KMS-11 (cell line): Measurements from ENCODE around the gene PFDN1.
A peak's percentile ranks its signal among the peaks of the same experiment; 100 is the strongest.

Source experiments
- H2AFZ ChIP-seq: fragments of 200-600 bp; sonication (generic); 2 replicates; pipeline ENCODE4 v1.6.1; 2016; ENCODE audit warnings: antibody characterized with exemption, mixed run types, low read depth
- H3K27ac ChIP-seq: fragments of 200-600 bp; sonication (generic); 2 replicates; pipeline ENCODE4 v1.6.1; 2016; ENCODE audit warnings: mild to moderate bottlenecking, mixed run types
- H3K27me3 ChIP-seq: fragments of 200-600 bp; sonication (generic); 2 replicates; pipeline ENCODE4 v1.6.1; 2017; ENCODE audit warnings: mild to moderate bottlenecking, low read depth, mixed run types, moderate library complexity; ENCODE audit not compliant: insufficient read depth
- H3K36me3 ChIP-seq: fragments of 200-600 bp; sonication (generic); 2 replicates; pipeline ENCODE4 v1.6.1; 2017; ENCODE audit warnings: mild to moderate bottlenecking, mixed run types; ENCODE audit not compliant: insufficient read depth
- H3K4me1 ChIP-seq: fragments of 200-600 bp; sonication (generic); 2 replicates; pipeline ENCODE4 v1.6.1; 2016; ENCODE audit warnings: mild to moderate bottlenecking, low read depth, mixed run types; ENCODE audit not compliant: poor library complexity, severe bottlenecking
- H3K4me2 ChIP-seq: fragments of 200-600 bp; sonication (generic); 2 replicates; pipeline ENCODE4 v1.7.0; 2016; ENCODE audit warnings: mild to moderate bottlenecking, mixed run types
- H3K4me3 ChIP-seq: fragments of 200-600 bp; sonication (generic); IDR thresholded peaks from 2 replicates; pipeline ENCODE4 v1.6.1; 2017; ENCODE audit warnings: low read depth, low read length, mixed read lengths; ENCODE audit not compliant: insufficient read depth
- H3K79me2 ChIP-seq: fragments of 200-600 bp; sonication (generic); 2 replicates; pipeline ENCODE4 v1.6.1; 2016; ENCODE audit warnings: low read depth, mixed run types; ENCODE audit not compliant: insufficient read depth
- H3K9ac ChIP-seq: fragments of 200-600 bp; sonication (generic); 2 replicates; pipeline ENCODE4 v1.6.1; 2016; ENCODE audit warnings: mild to moderate bottlenecking, mixed run types
- H4K20me1 ChIP-seq: fragments of 200-600 bp; sonication (generic); 2 replicates; pipeline ENCODE4 v1.6.1; 2016; ENCODE audit warnings: mild to moderate bottlenecking, mixed run types; ENCODE audit not compliant: insufficient read depth
- CTCF ChIP-seq: fragments of 200-600 bp; sonication (generic); conservative IDR thresholded peaks from 2 replicates; pipeline ENCODE4 v1.6.1; 2017; ENCODE audit warnings: low read depth, mild to moderate bottlenecking, antibody characterized with exemption, low read length, moderate library complexity, mixed read lengths

Gene PFDN1

DNA sequence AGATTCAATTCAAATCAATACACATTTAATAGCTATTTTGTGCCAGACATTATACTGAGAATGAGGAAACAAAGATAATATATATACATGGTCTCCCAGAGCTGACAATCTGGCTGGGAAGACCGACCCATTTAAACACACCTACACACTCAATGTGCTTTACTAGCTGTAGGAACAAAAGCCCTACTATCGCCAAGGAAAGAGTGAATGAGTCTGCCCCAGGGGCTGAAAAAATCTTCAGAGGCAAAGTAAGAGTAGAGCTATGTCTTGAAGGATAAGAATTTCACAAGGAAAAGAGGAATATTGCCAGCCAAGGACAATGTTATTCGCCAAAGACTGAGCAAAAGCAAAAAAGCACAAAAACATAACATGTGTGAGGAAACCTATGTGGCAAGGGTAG is 6.6 kb downstream of the PFDN1 start:
- Histone ChIP-seq H3K4me2 (no peak overlapping the region), H4K20me1 (no peaks in the 10 kb centered on the region), H3K9ac (no peak overlapping the region), H3K27me3 (no peaks in the 10 kb centered on the region), H3K27ac (no peak overlapping the region), H3K79me2 (peaks cover 25% of the 10 kb centered on the region), H3K4me3 (no peak overlapping the region), H2AFZ (no peak overlapping the region), H3K4me1 (peaks cover 24% of the 10 kb centered on the region), H3K36me3 (no peaks in the 10 kb centered on the region)
- no peak for TF ChIP-seq CTCF

- no peaks in the 10 kb centered on the region for H4K20me1 ChIP-seq
- TF ChIP-seq CTCF, result no peak
- no peak overlapping the region for H3K27ac ChIP-seq
- no peak overlapping the region for H3K4me3 ChIP-seq
- H3K79me2 ChIP-seq, result peaks cover 16% of the 10 kb centered on the region
- H3K9ac ChIP-seq, result no peak overlapping the region
- H3K27me3 ChIP-seq, result no peaks in the 10 kb centered on the region
- H3K36me3 ChIP-seq, result no peaks in the 10 kb centered on the region
- no peak overlapping the region for H2AFZ ChIP-seq
- peak overlapping the region; percentile 5; the same call in 1 of the 2 replicates for H3K4me2 ChIP-seq
- H3K4me1 ChIP-seq, result peaks cover 20% of the 10 kb centered on the region
These were observed 7.5 kb downstream of the PFDN1 start for GRCh38 chr5:140295414-140295813.

- peaks cover 20% of the 10 kb centered on the region for H3K4me1 ChIP-seq
These were observed 8.1 kb downstream of the PFDN1 start for GRCh38 chr5:140294753-140295152.

GRCh38 chr5:140293849-140294100 is 9.1 kb downstream of the PFDN1 start:
- Histone ChIP-seq H3K4me2 (no peak overlapping the region), H4K20me1 (no peaks in the 10 kb centered on the region), H2AFZ (no peak overlapping the region), H3K36me3 (no peaks in the 10 kb centered on the region), H3K4me1 (peaks cover 20% of the 10 kb centered on the region), H3K27me3 (no peaks in the 10 kb centered on the region), H3K27ac (no peak overlapping the region), H3K4me3 (no peak overlapping the region), H3K79me2 (peaks cover 16% of the 10 kb centered on the region), H3K9ac (no peak overlapping the region)
- TF ChIP-seq CTCF, result no peak

More at GRCh38 chr5:140294753-140295152, 8.1 kb downstream of the PFDN1 start:
- no peak for TF ChIP-seq CTCF
- Histone ChIP-seq H3K36me3 (no peaks in the 10 kb centered on the region), H4K20me1 (no peaks in the 10 kb centered on the region), H2AFZ (no peak overlapping the region), H3K9ac (no peak overlapping the region), H3K27me3 (no peaks in the 10 kb centered on the region), H3K4me2 (peak overlapping the region; percentile 5; the same call in 1 of the 2 replicates), H3K27ac (no peak overlapping the region), H3K4me3 (no peak overlapping the region), H3K79me2 (peaks cover 16% of the 10 kb centered on the region)
